ENCODE results near the gene NRTN.
"Not testable (repeated sequence)": the region's sequence is repeated elsewhere in the genome, so short reads cannot be mapped to it uniquely, and the experiment has no call there.

NRTN gene

DNA sequence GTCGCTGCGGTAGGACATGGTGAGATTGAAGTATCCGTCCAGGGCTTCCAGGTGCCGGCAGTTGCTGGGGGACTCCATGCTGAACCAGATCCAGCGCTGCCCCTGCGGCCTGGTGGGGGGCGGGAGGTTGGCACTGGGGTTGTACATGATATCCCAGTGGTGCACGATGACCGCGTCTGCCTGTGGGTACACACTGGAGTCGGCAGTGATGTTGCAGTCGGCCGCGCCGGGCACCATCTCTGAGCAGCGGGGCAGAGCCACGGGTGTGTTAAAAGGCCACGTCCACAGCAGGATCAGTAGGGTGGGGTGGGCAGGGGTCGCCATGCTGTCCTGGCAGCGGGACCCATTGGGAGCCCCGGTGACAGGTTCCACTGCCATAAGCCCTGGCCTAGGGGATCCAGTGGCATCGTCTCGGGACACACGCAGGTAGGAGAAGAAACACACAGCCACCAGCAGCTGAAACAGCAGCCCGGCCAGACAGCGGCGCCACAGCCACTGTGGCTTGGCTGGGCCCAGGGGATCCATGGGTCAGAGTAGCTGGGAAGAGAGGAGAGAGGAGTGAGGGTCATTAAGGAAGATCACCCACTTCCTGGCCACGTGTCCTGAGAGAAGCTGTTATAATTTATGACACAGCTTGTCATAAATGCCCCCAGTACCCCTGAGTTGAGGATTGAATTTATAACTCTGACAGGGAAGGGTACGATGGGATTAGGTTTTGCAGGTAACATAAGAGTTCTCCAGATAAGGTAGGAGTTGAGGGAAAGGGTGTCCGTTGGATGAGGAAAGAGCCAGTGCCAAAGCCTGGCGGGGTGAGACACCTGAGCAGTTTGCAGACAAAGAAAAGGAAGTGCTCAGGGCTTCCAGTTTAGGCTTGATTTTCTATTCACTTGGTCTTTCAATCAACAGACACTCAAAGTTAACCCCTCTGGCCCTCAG lies 62.6 kb downstream of the NRTN start:
- DNase-seq (ENCODE audit: low read depth in 2 of 2) = no peak

DNA sequence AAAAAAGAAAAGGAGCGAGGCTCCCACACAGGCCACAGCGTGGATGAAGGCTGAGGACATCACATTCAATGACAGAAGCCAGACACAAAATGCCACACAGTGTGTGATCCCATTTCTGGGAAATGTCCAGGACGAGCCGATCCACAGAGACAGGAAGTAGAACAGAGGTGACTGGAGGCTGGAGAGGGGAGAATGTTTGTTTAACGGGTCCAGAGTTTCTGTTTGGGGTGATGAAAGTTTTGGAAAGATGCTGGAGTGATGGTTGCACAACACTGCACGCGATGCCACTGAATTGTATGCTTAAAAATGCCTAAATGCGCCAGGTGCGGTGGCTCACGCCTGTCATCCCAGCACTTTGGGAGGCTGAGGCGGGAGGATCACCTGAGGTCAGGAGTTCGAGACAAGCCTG lies 66.1 kb downstream of the NRTN start:
- DNase-seq (ENCODE audit: low read depth in 2 of 2) = no peak

DNA sequence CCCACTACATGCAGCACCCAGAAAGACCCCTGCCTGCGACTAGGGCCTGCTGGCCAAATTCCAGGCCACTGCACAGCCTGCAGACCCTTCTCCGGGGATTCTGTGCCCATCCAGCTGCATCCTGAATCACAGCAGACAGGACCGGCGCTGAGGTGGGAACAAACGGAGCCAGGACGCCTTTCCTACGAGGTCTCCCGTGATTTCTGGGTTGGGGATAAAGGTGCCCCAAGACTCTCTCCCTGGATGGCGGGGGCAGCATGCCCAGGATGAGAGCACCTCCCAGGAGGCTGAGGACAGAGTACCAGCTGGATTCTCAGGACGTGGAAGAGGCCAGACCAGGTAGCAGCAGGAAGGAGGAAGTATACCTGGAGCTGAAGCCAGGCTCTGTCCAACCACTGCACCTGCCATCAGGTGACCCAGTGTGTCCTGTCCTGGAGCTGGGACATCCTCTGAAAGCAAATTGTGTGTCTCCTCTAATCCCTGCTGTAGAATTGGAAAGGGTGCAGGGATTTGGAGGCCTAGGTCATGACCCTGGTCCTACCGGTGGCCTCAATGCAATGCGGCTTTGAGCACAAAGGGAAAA lies 68.8 kb downstream of the NRTN start:
- no peak for DNase-seq (ENCODE audit: low read depth in 2 of 2)

DNA sequence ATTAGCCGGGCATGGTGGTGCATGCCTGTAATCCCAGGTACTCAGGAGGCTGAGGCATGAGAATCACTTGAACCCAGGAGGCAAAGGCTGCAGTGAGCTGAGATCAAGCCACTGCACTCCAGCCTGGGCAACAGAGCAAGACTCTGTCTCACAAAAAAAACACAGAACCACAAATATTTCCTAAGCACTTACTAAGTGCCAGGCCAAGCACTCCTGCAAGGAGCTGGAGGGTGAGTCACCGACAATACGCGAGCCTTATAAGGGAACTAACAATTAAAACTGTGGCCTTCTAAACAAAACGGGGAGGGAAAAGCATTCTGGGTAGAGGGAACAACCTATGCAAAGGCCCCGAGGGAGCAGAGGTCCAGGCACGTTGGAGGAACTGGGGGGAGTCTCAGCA lies 69.6 kb downstream of the NRTN start:
- DNase-seq (ENCODE audit: low read depth in 2 of 2) = not testable (repeated sequence)

DNA sequence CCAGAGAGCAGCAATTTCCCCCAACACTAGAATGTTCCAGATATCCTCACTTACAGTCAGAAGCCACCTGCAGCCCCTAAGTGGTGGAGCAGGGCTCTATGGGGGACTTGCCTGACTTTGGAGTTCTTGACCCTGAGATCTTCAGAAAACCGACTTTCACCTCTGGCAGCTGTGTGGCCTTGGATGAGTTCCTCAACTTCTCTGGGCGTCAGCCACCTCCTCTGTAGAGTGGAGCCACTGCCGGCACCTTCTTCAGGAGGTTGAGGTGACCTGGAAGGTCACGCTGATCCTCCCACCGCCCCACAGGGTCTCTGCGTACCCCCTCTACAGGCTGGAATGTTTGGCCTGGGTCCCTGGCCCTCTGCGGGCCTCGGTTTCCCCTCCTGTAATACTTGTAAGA lies 72.6 kb downstream of the NRTN start:
- no peak for DNase-seq (ENCODE audit: low read depth in 2 of 2)

DNA sequence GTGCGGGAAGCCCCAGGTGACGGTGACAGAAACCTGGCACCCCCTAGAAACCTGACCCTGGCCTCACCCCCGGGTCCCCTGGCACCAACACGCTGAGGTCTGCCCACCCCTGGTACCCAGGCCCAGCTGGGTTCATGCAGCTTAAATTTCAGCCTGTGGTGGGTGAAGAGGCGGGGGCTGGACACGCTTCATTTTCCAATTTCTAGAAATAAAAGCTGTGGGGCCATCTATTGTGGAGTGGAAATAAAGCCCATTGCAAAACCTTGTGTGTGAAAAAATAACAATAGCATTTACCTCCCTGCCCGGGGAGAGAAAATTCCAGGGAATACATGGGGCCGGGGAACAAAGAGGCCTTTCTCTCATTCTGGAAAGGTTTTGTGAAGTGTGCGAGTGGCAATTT lies 73.0 kb downstream of the NRTN start:
- no peak for DNase-seq (ENCODE audit: low read depth in 2 of 2)

Data from stimulated activated CD8-positive, alpha-beta memory T cell treated with anti-CD3 and anti-CD28 coated beads, Interleukin-2, amount 100 ng/mL, for 1 hour (primary cell).